Hair follicular keratinocyte (primary cell): ENCODE measurements around the gene MMP7. TPM values are rescaled to one million over a fixed set of nuclear protein-coding genes. Genes with fewer than 3 reads are reported as not detected.

ENCODE experiments used
- total RNA-seq: library from RNA; depleted of rRNA; stranded (reverse); fragments of >200 nt; gene quantifications from 2 replicates; pipeline ENCODE4 v1.2.3, GENCODE V29; 2015

MMP7 gene
- not detected in 2 replicates for total RNA-seq

GRCh38 chr11:102530558-102530957, at the start of gene MMP7:
Gene MMP7 (minus strand): TSS chr11:102530747. CDS start chr11:102530700, 47 bp downstream.

Other genes with a start within 250 kb of the MMP7 start
- 2.4 and 2.6 TPM in 2 replicates for gene BIRC3, start 213.3 kb downstream of the MMP7 start, total RNA-seq
- gene BIRC2, start 183.5 kb downstream of the MMP7 start, total RNA-seq: 28.0 and 45.5 TPM in 2 replicates
- gene TMEM123, start 78.0 kb downstream of the MMP7 start, total RNA-seq: 108 and 118 TPM in 2 replicates
- not detected in 2 replicates for gene MMP20, start 94.6 kb upstream of the MMP7 start, total RNA-seq
- gene MMP27, start 175.0 kb upstream of the MMP7 start, total RNA-seq: not detected in 2 replicates
- gene MMP8, start 194.2 kb upstream of the MMP7 start, total RNA-seq: 0.11 TPM in 1 of 2 replicates, not detected in the other
- 1.8 and 25.9 TPM in 2 replicates for gene MMP10, start 249.9 kb upstream of the MMP7 start, total RNA-seq